ENCODE measurements around the gene DPT.

The DPT gene

DNA sequence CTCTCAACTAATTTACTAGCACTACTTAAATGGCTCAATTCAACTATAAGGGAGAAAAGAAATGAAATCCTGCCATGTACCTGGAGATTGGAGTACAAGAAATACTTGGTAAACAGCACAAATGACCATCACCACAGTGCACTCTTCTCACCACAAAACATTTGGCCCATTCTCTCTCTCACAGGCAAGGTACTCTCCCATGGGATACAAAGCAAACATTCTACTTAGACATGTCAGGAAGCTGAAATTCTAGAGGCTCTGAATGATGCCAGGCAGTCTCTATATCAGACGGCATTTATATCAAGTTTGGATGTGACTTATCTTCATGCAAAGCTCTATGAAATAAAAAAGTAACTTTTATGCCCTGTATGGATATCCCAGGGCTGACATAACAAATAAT, 72.5 kb downstream of the DPT start:
- no peaks in the 10 kb centered on the region for H3K9me3 ChIP-seq (ENCODE audit: control insufficient read depth in 2 of 2, low read length in 2 of 2)
- H3K9ac ChIP-seq (ENCODE audit: low read length in 2 of 2), result no peak overlapping the region
- H3K4me1 ChIP-seq (ENCODE audit: control insufficient read depth, insufficient read depth, low read length), result no peaks in the 10 kb centered on the region
- H3K36me3 ChIP-seq (ENCODE audit: control insufficient read depth in 2 of 2, insufficient read depth in 2 of 2, low read length in 2 of 2), result no peaks in the 10 kb centered on the region
- H3K27me3 ChIP-seq (ENCODE audit: control insufficient read depth in 1 of 2, insufficient read depth in 2 of 2, low read length in 2 of 2), result no peaks in the 10 kb centered on the region
- no peak overlapping the region for H3K27ac ChIP-seq (ENCODE audit: low read length)
- H3K4me3 ChIP-seq (ENCODE audit: low read length in 2 of 2), result no peak overlapping the region

DNA sequence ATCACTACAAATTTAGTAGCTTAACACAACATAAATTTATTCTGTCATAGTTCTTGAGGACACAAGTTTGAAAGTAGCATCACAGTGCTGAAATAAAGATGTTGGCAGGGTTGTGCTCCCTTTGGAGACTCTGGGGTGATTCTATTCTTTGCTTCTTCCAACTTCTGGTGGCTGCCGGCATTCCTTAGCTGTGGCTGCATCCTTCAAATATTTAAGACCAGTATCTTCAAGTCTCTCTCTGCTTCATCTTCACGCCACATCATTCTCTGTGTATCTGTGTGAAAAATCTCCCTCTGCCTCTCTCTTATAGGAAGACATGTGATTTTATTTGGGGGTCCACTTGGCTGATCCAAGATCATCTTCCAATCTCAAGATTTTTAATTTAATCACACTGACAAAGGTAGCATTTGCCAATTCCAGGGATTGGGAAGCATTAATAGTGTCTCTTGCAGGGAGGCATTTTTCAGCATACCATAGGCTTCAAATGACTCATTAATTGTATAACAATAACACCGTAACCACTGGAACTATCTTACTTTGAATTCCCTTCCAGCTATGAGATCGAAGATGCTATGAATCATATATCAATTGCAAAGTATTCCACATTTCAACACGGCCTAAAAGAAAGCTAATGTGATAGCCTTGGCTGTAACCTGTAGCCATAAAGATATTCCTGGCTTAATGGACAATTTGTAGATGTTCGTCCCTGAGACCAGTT, 74.6 kb downstream of the DPT start:
- Histone ChIP-seq H3K9me3 (ENCODE audit: control insufficient read depth in 2 of 2, low read length in 2 of 2) (no peaks in the 10 kb centered on the region), H3K9ac (ENCODE audit: low read length in 2 of 2) (no peak overlapping the region)

DNA sequence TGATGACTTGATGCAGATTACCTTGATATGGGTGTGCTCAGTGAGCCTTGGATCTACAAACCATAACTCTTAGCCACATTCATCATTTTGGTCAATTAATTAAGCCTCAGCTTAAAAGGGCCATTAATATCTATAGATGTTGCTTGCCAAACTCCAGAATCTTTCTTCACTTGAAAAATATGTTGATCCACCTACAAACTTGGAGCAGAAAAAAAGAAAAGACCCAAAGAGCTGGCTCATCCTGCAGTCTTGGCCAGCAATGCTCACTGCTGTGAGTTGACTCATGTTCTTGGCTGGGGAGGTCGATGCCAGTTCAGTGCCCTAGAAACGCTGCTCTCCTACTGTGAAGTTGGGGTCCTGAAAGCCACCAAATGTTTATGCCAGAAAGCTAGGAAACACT, 75.4 kb downstream of the DPT start:
- H3K4me1 ChIP-seq (ENCODE audit: control insufficient read depth, insufficient read depth, low read length), result no peaks in the 10 kb centered on the region
- H3K9ac ChIP-seq (ENCODE audit: low read length in 2 of 2), result no peak overlapping the region
- H3K27ac ChIP-seq (ENCODE audit: low read length), result no peak overlapping the region
- no peaks in the 10 kb centered on the region for H3K9me3 ChIP-seq (ENCODE audit: control insufficient read depth in 2 of 2, low read length in 2 of 2)
- H3K4me3 ChIP-seq (ENCODE audit: low read length in 2 of 2), result no peak overlapping the region
- no peaks in the 10 kb centered on the region for H3K27me3 ChIP-seq (ENCODE audit: control insufficient read depth in 1 of 2, insufficient read depth in 2 of 2, low read length in 2 of 2)
- H3K36me3 ChIP-seq (ENCODE audit: control insufficient read depth in 2 of 2, insufficient read depth in 2 of 2, low read length in 2 of 2), result no peaks in the 10 kb centered on the region

More for the DNA sequence above, 74.6 kb downstream of the DPT start:
- Histone ChIP-seq H3K36me3 (ENCODE audit: control insufficient read depth in 2 of 2, insufficient read depth in 2 of 2, low read length in 2 of 2) (no peaks in the 10 kb centered on the region), H3K4me1 (ENCODE audit: control insufficient read depth, insufficient read depth, low read length) (no peaks in the 10 kb centered on the region), H3K27ac (ENCODE audit: low read length) (no peak overlapping the region), H3K27me3 (ENCODE audit: control insufficient read depth in 1 of 2, insufficient read depth in 2 of 2, low read length in 2 of 2) (no peaks in the 10 kb centered on the region), H3K4me3 (ENCODE audit: low read length in 2 of 2) (no peak overlapping the region)

DNA sequence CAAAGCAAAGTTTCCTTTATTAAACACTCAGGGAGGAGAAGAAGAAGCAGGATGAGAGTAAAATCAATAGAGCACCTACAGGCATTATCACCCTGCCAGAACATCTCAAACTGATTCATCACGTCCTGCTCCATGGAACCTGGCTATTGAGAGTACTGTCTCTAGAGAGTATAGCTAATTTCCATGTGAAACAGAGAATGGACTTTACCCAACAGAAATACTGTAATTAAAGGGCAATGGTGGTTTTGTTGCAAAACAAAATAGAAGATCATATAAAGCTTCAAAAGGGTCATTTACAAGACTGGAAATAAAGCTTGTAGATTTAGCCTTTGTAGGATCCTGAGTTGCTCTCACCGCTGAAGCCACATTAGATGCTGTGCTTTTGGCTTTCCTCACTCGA, 83.3 kb downstream of the DPT start:
- Histone ChIP-seq H3K27ac (ENCODE audit: low read length) (no peak overlapping the region), H3K9ac (ENCODE audit: low read length in 2 of 2) (no peak overlapping the region), H3K4me1 (ENCODE audit: control insufficient read depth, insufficient read depth, low read length) (no peaks in the 10 kb centered on the region), H3K36me3 (ENCODE audit: control insufficient read depth in 2 of 2, insufficient read depth in 2 of 2, low read length in 2 of 2) (no peaks in the 10 kb centered on the region), H3K4me3 (ENCODE audit: low read length in 2 of 2) (no peak overlapping the region), H3K27me3 (ENCODE audit: control insufficient read depth in 1 of 2, insufficient read depth in 2 of 2, low read length in 2 of 2) (no peaks in the 10 kb centered on the region), H3K9me3 (ENCODE audit: control insufficient read depth in 2 of 2, low read length in 2 of 2) (no peaks in the 10 kb centered on the region)

Measured in stomach smooth muscle (tissue), 2 donors.